GM12801 (cell line): Measurements from ENCODE around the gene HMX2.

Source experiments
- CTCF ChIP-seq: IDR thresholded peaks from one replicate; pipeline ENCODE4 v1.5.1; 2011; ENCODE audit warnings: control low read depth; ENCODE audit not compliant: insufficient read length; ENCODE audit errors: extremely low read depth

The HMX2 gene

DNA sequence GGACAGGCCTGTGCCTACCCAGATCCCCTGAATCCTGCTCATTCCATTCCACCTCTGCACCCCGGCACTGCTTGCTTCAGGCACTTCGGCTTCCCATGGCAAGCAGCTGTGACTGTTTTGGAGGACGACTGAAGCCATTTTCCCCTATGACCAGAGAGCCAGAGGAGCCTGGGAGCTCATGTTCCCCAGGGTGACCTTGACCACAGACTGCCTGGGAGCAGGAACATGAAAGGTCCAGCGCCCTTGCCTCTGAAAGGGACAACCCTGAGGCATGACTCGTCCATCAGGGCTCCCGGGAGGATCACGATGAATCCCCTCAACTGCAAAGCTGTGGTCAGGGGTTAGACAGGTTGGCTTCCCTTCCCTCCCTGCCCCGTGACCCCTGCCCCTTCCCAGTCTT is 28.9 kb upstream of the HMX2 start:
- TF ChIP-seq CTCF, result no peak

GRCh38 chr10:123126246-123126645 is 21.7 kb upstream of the HMX2 start:
- TF ChIP-seq CTCF, result no peak

- no peak for TF ChIP-seq CTCF
These were observed 18.2 kb upstream of the HMX2 start for GRCh38 chr10:123129618-123130271.

DNA sequence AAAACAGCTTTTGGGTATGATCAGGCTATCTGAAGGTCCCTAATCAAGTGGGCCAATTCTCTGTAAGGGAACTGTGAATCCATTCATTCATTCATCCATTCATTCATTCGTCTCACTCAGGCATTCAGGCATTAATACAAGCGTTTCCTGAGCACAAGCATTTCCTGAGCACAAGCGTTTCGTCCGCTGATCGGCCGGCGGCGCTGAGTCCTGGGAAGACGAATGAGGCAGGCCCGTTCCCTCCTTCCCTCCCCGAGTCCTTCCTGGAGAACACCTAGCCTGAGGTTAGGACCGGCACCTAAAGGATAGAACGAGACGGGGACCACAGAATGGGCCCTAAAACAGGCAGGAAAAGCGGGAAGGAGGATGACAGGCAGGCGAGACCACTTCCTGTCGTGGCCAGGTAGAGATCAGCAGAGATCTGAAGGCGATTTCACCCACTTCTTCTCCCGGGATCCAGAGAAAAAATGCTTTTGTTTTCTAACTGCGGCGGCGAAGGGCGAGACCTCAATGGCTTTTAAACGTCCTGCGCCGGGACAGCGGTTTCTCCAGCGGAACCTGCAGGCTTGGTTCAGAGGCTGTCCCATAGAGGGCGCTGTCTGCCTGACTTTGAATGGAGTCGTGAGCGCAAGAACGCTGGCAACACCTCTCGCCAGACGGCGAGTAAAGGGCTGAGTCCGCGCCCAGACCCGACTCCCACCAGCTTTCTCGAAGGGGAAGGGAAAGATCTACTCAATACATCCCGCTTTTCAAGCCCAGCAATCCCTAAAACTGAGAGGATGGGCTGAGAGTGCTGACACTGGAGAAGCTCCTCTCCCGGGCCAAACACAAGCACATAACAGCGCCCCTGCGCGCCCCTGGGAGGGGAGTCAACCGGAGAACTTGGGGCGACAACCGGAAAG is 15.1 kb upstream of the HMX2 start:
- no peak for TF ChIP-seq CTCF

DNA sequence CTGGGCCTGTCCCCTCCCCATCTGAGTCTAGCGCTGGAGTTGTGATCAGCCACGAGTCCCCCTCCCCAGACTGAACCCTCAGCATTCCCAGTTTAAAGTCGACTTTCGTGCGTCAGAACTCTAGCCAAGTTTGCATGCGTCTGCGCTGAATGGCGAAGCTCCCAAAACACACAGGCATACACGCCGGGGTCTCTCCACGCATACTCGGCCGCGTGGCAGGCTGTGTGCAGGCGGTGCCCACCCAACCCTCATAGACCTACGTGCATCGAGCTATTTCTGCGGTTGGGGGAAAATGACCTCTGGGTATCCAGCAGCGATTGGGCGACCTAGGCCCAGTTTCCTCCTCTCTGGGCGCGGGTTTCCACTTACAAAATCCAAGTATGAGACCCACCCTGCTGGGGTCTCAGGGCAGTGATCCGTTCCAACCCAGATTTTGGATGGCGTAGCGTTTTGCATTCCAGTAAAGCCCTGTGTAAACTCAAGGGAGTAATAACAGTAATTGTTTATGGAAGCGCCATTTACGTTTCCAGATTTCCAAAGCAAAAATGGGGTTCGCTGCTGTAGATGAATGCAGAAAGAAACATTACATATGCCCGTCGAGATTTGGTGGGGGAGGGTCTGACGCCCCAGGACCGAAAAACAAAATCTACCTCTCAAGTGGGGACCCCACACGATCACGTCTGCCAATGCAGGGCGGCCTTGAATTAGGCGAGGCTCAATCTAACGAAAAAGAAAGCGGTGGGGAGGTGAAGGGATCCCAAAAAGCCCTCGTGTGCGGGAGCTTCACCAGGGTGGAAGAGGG is 14.2 kb upstream of the HMX2 start:
- TF ChIP-seq CTCF, result no peak

DNA sequence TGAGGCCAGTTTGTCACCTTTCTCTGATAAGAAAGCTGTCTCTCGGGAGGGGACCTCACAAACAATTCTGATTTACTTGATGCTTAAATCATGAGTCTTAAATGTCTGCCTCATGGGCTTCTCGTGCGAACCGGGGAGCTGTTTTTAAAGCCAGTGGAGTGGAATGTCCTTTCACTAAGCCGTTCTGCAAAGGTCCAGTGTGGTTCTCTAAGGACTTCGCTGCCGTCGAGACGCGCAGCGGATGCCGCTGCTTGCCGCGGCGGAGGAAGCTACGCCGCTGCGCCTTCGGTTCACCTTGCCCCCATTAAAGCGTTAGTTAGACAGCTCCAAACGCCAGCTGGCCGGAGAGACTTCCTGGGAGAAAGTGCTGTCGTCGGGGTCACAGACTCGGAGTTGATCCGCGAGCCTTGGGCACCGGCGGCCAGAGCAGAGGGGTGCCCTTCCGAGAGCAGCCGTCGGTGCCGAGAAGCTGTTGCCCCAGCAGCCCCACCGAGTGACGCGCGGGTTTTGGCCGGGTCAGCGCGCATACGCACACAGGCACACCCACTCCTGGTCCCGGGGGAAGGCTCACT is 13.5 kb upstream of the HMX2 start:
- no peak for TF ChIP-seq CTCF
